Neural progenitor cell (in vitro differentiated cells): ENCODE data around the gene LPP. TPM values are rescaled to one million over a fixed set of nuclear protein-coding genes. Genes with fewer than 3 reads are reported as not detected.

ENCODE experiments used
- DNase-seq: peaks from one replicate; pipeline ENCODE4 v3.0.0-alpha.2; 2016; ENCODE audit warnings: low spot score
- H2AFZ ChIP-seq: fragments of 200-600 bp; sonication (generic); replicated peaks from 2 replicates; pipeline ENCODE4 v1.6.1; 2016; ENCODE audit warnings: antibody characterized with exemption
- H3F3A ChIP-seq: fragments of 200-600 bp; sonication (generic); 2 replicates; pipeline ENCODE4 v1.6.1; 2016; ENCODE audit warnings: antibody characterized with exemption, low read depth
- H3K27ac ChIP-seq: fragments of 200-600 bp; sonication (generic); 2 replicates; pipeline ENCODE4 v1.5.1; 2016; ENCODE audit warnings: mild to moderate bottlenecking
- H3K27me3 ChIP-seq: fragments of 200-600 bp; sonication (generic); 2 replicates; pipeline ENCODE4 v1.6.1; 2016; ENCODE audit warnings: mild to moderate bottlenecking, moderate library complexity
- H3K36me3 ChIP-seq: fragments of 200-600 bp; sonication (generic); 2 replicates; pipeline ENCODE4 v1.5.1; 2016
- H3K4me1 ChIP-seq: fragments of 200-600 bp; sonication (generic); 2 replicates; pipeline ENCODE4 v1.6.1; 2016; ENCODE audit warnings: mixed run types
- H3K4me2 ChIP-seq: fragments of 200-600 bp; sonication (generic); 2 replicates; pipeline ENCODE4 v1.6.1; 2016
- H3K4me3 ChIP-seq: fragments of 200-600 bp; sonication (generic); 2 replicates; pipeline ENCODE4 v1.5.1; 2016
- H3K79me2 ChIP-seq: fragments of 200-600 bp; sonication (generic); 2 replicates; pipeline ENCODE4 v1.6.1; 2016; ENCODE audit warnings: low read depth
- H3K9ac ChIP-seq: fragments of 200-600 bp; sonication (generic); 2 replicates; pipeline ENCODE4 v1.6.1; 2016
- H3K9me3 ChIP-seq: fragments of 200-600 bp; sonication (generic); 2 replicates; pipeline ENCODE4 v1.5.1; 2016; ENCODE audit warnings: low read depth
- H4K20me1 ChIP-seq: fragments of 200-600 bp; sonication (generic); 2 replicates; pipeline ENCODE4 v1.6.1; 2016; ENCODE audit warnings: low read depth
- H3K27ac Mint-ChIP-seq: 3 replicates; pipeline ENCODE4 v1.8.0; 2021; ENCODE audit warnings: mixed read lengths
- H3K27me3 Mint-ChIP-seq: 2 replicates; pipeline ENCODE4 v1.8.0; 2022; ENCODE audit warnings: low read depth, mild to moderate bottlenecking, inconsistent platforms, moderate library complexity, mixed read lengths; ENCODE audit not compliant: insufficient read depth
- H3K36me3 Mint-ChIP-seq: 3 replicates; pipeline ENCODE4 v1.8.0; 2021; ENCODE audit warnings: mixed read lengths
- H3K4me1 Mint-ChIP-seq: 3 replicates; pipeline ENCODE4 v1.8.0; 2021; ENCODE audit warnings: mixed read lengths
- H3K4me3 Mint-ChIP-seq: 3 replicates; pipeline ENCODE4 v1.8.0; 2021; ENCODE audit warnings: mild to moderate bottlenecking, moderate library complexity, mixed read lengths
- H3K9me3 Mint-ChIP-seq: 3 replicates; pipeline ENCODE4 v1.8.0; 2020; ENCODE audit warnings: mixed read lengths
- CTCF ChIP-seq: fragments of 200-600 bp; sonication (generic); IDR thresholded peaks from 2 replicates; pipeline ENCODE4 v1.5.1; 2017; ENCODE audit warnings: antibody characterized with exemption, mild to moderate bottlenecking
- EZH2 ChIP-seq: fragments of 200-600 bp; sonication (generic); IDR thresholded peaks from 2 replicates; pipeline ENCODE4 v1.6.1; 2017; ENCODE audit warnings: antibody characterized with exemption, mild to moderate bottlenecking, moderate library complexity
- EZH2phosphoT487 ChIP-seq: fragments of 200-600 bp; sonication (generic); IDR thresholded peaks from 2 replicates; pipeline ENCODE4 v1.6.1; 2017; ENCODE audit warnings: antibody characterized with exemption
- total RNA-seq: library from RNA; depleted of rRNA; stranded (reverse); fragments of >200 nt; gene quantifications from 2 replicates; pipeline ENCODE4 v1.2.3, GENCODE V29; 2015; ENCODE audit warnings: low replicate concordance

The LPP gene
- total RNA-seq, 1 donor from 2014 or later: 18.9 TPM

DNA sequence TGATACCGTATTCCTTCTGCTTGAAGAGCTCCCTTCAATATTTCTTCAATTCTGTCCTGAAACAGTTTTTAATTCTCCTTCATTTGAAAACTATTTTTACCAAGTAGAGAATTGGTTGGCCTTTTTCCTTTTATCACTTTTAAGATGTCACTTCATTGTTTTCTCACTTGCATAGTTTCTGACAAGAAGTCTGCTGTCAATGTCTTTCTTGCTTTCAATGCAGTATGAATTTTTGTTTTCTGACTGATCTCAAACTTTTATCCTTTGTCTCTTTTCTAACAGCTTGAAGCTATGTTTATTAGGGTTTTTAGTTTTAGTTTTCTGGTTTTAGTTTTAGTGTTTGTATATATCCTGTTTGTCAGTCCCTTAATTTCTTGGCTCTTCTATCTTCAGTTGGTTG is 653.0 kb downstream of the LPP start:
- no peaks in the 10 kb centered on the region for H3K4me1 Mint-ChIP-seq
- peaks cover 22% of the 10 kb centered on the region for H3K9me3 Mint-ChIP-seq
- Histone ChIP-seq H3K4me3 (no peak overlapping the region), H2AFZ (no peak overlapping the region), H3K9me3 (no peaks in the 10 kb centered on the region), H3K36me3 (peaks cover 4% of the 10 kb centered on the region), H3K4me2 (no peak overlapping the region), H3K4me1 (no peaks in the 10 kb centered on the region), H3K79me2 (no peaks in the 10 kb centered on the region), H3K27ac (no peak overlapping the region), H4K20me1 (no peaks in the 10 kb centered on the region), H3F3A (no peaks in the 10 kb centered on the region), H3K9ac (no peak overlapping the region), H3K27me3 (no peaks in the 10 kb centered on the region)
- no peak for TF ChIP-seq EZH2
- TF ChIP-seq CTCF: no peak
- TF ChIP-seq EZH2phosphoT487: no peak
- no peaks in the 10 kb centered on the region for H3K27me3 Mint-ChIP-seq
- H3K27ac Mint-ChIP-seq: no peak overlapping the region
- DNase-seq: no peak
- H3K4me3 Mint-ChIP-seq: no peak overlapping the region
- H3K36me3 Mint-ChIP-seq: peaks cover 6% of the 10 kb centered on the region

DNA sequence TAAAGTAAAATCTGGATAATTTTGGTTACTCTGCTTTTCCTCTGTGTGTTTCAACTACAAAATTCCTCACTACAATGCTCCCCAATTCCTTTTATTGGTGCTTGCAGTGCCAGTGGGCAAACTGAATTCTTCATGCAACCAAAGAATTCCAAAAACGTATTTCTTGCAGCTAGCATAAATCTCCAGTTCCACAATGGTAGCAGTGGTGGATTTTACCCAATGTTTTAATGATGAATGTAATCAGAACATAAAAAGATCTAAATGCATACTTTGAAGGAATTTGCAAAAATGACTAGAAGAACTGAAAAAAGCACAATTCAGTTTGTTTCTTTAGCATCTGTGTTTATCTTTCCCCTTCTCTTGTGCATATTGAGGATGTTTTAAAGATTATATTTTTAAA is 658.2 kb downstream of the LPP start:
- Mint-ChIP-seq H3K27ac (no peak overlapping the region), H3K4me3 (no peak overlapping the region), H3K4me1 (peaks cover 6% of the 10 kb centered on the region), H3K36me3 (peaks cover 2% of the 10 kb centered on the region), H3K27me3 (no peaks in the 10 kb centered on the region), H3K9me3 (peaks cover 18% of the 10 kb centered on the region)
- no peak for DNase-seq
- H3K4me1 ChIP-seq: no peaks in the 10 kb centered on the region
- no peak overlapping the region for H3K9ac ChIP-seq
- H2AFZ ChIP-seq: no peak overlapping the region
- H3K9me3 ChIP-seq: no peaks in the 10 kb centered on the region
- no peaks in the 10 kb centered on the region for H3K79me2 ChIP-seq
- H3K4me3 ChIP-seq: no peak overlapping the region
- no peaks in the 10 kb centered on the region for H4K20me1 ChIP-seq
- no peak overlapping the region for H3K4me2 ChIP-seq
- peaks cover 4% of the 10 kb centered on the region for H3K36me3 ChIP-seq
- no peaks in the 10 kb centered on the region for H3K27me3 ChIP-seq
- no peak overlapping the region for H3K27ac ChIP-seq
- H3F3A ChIP-seq: no peaks in the 10 kb centered on the region
- TF ChIP-seq EZH2 (no peak), CTCF (no peak), EZH2phosphoT487 (no peak)

- no peaks in the 10 kb centered on the region for H3F3A ChIP-seq
- DNase-seq: no peak
- H4K20me1 ChIP-seq: no peaks in the 10 kb centered on the region
- H3K9ac ChIP-seq: no peak overlapping the region
- Mint-ChIP-seq H3K9me3 (no peaks in the 10 kb centered on the region), H3K36me3 (no peaks in the 10 kb centered on the region), H3K27me3 (no peaks in the 10 kb centered on the region), H3K27ac (no peak overlapping the region), H3K4me1 (peaks cover 6% of the 10 kb centered on the region), H3K4me3 (no peak overlapping the region)
- H3K4me2 ChIP-seq: no peak overlapping the region
- H3K27ac ChIP-seq: no peak overlapping the region
- no peaks in the 10 kb centered on the region for H3K36me3 ChIP-seq
- H3K79me2 ChIP-seq: no peaks in the 10 kb centered on the region
- no peak for TF ChIP-seq CTCF
- TF ChIP-seq EZH2phosphoT487: no peak
- TF ChIP-seq EZH2: no peak
- H3K4me3 ChIP-seq: no peak overlapping the region
- no peaks in the 10 kb centered on the region for H3K4me1 ChIP-seq
- no peaks in the 10 kb centered on the region for H3K9me3 ChIP-seq
- no peak overlapping the region for H2AFZ ChIP-seq
- no peaks in the 10 kb centered on the region for H3K27me3 ChIP-seq
Observed at GRCh38 chr3:188814581-188814980, 660.6 kb downstream of the LPP start.
